Measurements from ENCODE around the gene CPNE8.

DNA sequence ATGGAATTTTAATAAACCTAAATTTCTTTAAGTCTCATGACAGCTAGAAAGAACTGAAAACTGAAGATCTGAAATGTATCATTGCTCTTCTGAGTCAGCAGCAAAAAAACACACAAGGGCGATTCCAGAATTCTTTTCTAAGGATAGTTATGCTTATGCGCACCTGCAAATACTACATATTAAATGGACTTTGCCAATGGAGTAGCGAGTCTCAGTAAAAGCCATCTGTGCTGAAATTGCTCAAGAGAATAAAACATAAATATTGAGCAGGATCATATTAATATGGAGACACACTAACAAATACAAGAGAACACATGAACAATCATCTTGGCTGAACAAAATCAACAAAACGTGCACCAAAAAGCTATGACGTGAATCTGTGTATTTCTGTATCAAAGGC is 73.7 kb downstream of the CPNE8 start:
- TF ChIP-seq, protein P1, sequence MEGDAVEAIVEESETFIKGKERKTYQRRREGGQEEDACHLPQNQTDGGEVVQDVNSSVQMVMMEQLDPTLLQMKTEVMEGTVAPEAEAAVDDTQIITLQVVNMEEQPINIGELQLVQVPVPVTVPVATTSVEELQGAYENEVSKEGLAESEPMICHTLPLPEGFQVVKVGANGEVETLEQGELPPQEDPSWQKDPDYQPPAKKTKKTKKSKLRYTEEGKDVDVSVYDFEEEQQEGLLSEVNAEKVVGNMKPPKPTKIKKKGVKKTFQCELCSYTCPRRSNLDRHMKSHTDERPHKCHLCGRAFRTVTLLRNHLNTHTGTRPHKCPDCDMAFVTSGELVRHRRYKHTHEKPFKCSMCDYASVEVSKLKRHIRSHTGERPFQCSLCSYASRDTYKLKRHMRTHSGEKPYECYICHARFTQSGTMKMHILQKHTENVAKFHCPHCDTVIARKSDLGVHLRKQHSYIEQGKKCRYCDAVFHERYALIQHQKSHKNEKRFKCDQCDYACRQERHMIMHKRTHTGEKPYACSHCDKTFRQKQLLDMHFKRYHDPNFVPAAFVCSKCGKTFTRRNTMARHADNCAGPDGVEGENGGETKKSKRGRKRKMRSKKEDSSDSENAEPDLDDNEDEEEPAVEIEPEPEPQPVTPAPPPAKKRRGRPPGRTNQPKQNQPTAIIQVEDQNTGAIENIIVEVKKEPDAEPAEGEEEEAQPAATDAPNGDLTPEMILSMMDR (IDR thresholded peaks at IDR 0.05; ENCODE audit: insufficient read depth, low read depth, low read length) = no peak
- TF ChIP-seq EZH2 (IDR thresholded peaks at IDR 0.05; ENCODE audit: insufficient read depth, low read length) = no peak
